Measurements from ENCODE around the gene ZSCAN9. TPM values are rescaled to one million over a fixed set of nuclear protein-coding genes. Genes with fewer than 3 reads are reported as not detected.

Gene ZSCAN9
- total and polyA plus RNA-seq, 2 of the 13 experiments (the other 11 are each of a cell fraction or from before 2014, with no cell fraction given), result 14.6 to 17.8 TPM

- TF ChIP-seq AKNA (CRISPR knock-in tag; IDR thresholded peaks at IDR 0.05; ENCODE audit: borderline replicate concordance) (no peak), CSRNP2 (CRISPR knock-in tag; conservative IDR thresholded peaks at IDR 0.05; ENCODE audit: low read depth) (no peak), CEBPZ (IDR thresholded peaks at IDR 0.05; ENCODE audit: low read length) (no peak), STAT5B (CRISPR knock-in tag; IDR thresholded peaks at IDR 0.05) (no peak), ZNF18 (CRISPR knock-in tag; IDR thresholded peaks at IDR 0.05; ENCODE audit: insufficient replicate concordance) (peak; percentile 75), NFIC (IDR thresholded peaks at IDR 0.05; ENCODE audit: low read length) (no peak), ESRRA (CRISPR knock-in tag; IDR thresholded peaks at IDR 0.05; ENCODE audit: low read depth) (no peak; the same call in 1 of the 2 replicates)
These were observed 56.4 kb downstream of the ZSCAN9 start, which contains the start of gene PGBD1 (continued) for GRCh38 chr6:28281288-28282064.
